22Rv1 (cell line): Measurements from ENCODE around the gene NSUN3.

Experiments used
- CTCF ChIP-seq: fragments of 450-650 bp; IDR thresholded peaks from 2 replicates; pipeline ENCODE4 v1.5.1; 2017; ENCODE audit warnings: mild to moderate bottlenecking
- ZFX ChIP-seq: fragments of 450-650 bp; IDR thresholded peaks from 2 replicates; pipeline ENCODE4 v1.6.1; 2017; ENCODE audit warnings: antibody characterized with exemption, borderline replicate concordance

GRCh38 chr3:94071713-94072284 is 8.9 kb downstream of the NSUN3 start:
- no peak for TF ChIP-seq CTCF
- no peak for TF ChIP-seq ZFX
